Ramos (cell line): ENCODE measurements around the gene EEFSEC.

Experiments
- in situ Hi-C: fragments of 300-500 bp; cut with MboI; formaldehyde crosslinking; loops from one replicate; pipeline ENCODE4 v1.14.3; 2022; ENCODE audit warnings: low sequenced_read_pairs; ENCODE audit not compliant: unreplicated experiment

The EEFSEC gene

GRCh38 chr3:128310286-128311058 is 157.2 kb downstream of the EEFSEC start:
- in situ Hi-C loops: no loop called here

GRCh38 chr3:128311441-128311844 is 158.2 kb downstream of the EEFSEC start:
- in situ Hi-C loops: no loop called here

- in situ Hi-C loops: no loop called here
These were observed 159.0 kb downstream of the EEFSEC start for GRCh38 chr3:128312271-128312670.

- in situ Hi-C loops: no loop called here
These were observed 159.9 kb downstream of the EEFSEC start for GRCh38 chr3:128313071-128313725.

- in situ Hi-C loops: no loop called here
These were observed 160.7 kb downstream of the EEFSEC start for GRCh38 chr3:128313935-128314334.

GRCh38 chr3:128315313-128315712 is 162.0 kb downstream of the EEFSEC start:
- in situ Hi-C loops: no loop called here

- in situ Hi-C loops: no loop called here
These were observed 163.2 kb downstream of the EEFSEC start for GRCh38 chr3:128316481-128316891.

- in situ Hi-C loops: no loop called here
These were observed 163.9 kb downstream of the EEFSEC start for GRCh38 chr3:128317101-128317697.

GRCh38 chr3:128317698-128318231 is 164.5 kb downstream of the EEFSEC start:
- in situ Hi-C loops: no loop called here

GRCh38 chr3:128318275-128318941 is 165.1 kb downstream of the EEFSEC start:
- in situ Hi-C loops: no loop called here

GRCh38 chr3:128319107-128319506 is 165.8 kb downstream of the EEFSEC start:
- in situ Hi-C loops: no loop called here

- in situ Hi-C loops: no loop called here
These were observed 166.5 kb downstream of the EEFSEC start for GRCh38 chr3:128319741-128320141.

GRCh38 chr3:128320551-128321340 is 167.5 kb downstream of the EEFSEC start:
- in situ Hi-C loops: no loop called here

- in situ Hi-C loops: no loop called here
These were observed 168.1 kb downstream of the EEFSEC start for GRCh38 chr3:128321418-128321817.

- in situ Hi-C loops: no loop called here
These were observed 169.0 kb downstream of the EEFSEC start for GRCh38 chr3:128322030-128323022.

- in situ Hi-C loops: no loop called here
These were observed 170.2 kb downstream of the EEFSEC start for GRCh38 chr3:128323206-128324081.

GRCh38 chr3:128324911-128325592 is 171.8 kb downstream of the EEFSEC start:
- in situ Hi-C loops: no loop called here
